Tibial nerve (tissue), 4 donors: ENCODE measurements around the gene SYCP2L. TPM values are rescaled to one million over a fixed set of nuclear protein-coding genes. Genes with fewer than 3 reads are reported as not detected.

Experiments used
- DNase-seq, 2 donors: peaks; one replicate each; pipeline ENCODE4 v3.0.0-alpha.2; 2019; ENCODE audit warnings: low spot score in 2 of 2
- H3K27ac ChIP-seq, 4 donors: fragments of 200-600 bp; sonication (generic) in 3 of 4; one replicate each; pipeline ENCODE4 v1.5.1; 2017 to 2019; ENCODE audit warnings: mild to moderate bottlenecking in 1 of 4
- H3K27me3 ChIP-seq, 2 donors: fragments of 200-600 bp; sonication (generic) in 1 of 2; one replicate each; pipeline versions ENCODE4 v1.5.1 to v1.6.0; 2017 to 2019
- H3K36me3 ChIP-seq, 3 donors: fragments of 200-600 bp; sonication (generic); one replicate each; pipeline ENCODE4 v1.5.1; 2018 to 2019
- H3K4me1 ChIP-seq, 4 donors: fragments of 200-600 bp; sonication (generic) in 3 of 4; one replicate each; pipeline ENCODE4 v1.5.1; 2017 to 2019
- H3K4me3 ChIP-seq, 4 donors: fragments of 200-600 bp; sonication (generic) in 3 of 4; one replicate each; pipeline ENCODE4 v1.5.1; 2017 to 2019; ENCODE audit warnings: mild to moderate bottlenecking in 1 of 4, moderate library complexity in 1 of 4
- H3K9me3 ChIP-seq, 4 donors: fragments of 200-600 bp; sonication (generic) in 3 of 4; one replicate each; pipeline ENCODE4 v1.5.1; 2017 to 2019
- CTCF ChIP-seq, 5 experiments: fragments of 200-600 bp in 3 of 5; fragments of 450-650 bp in 2 of 5; sonication (generic) in 3 of 5; IDR thresholded peaks; one replicate each; pipeline ENCODE4 v1.5.1; 2016 to 2019; ENCODE audit warnings: antibody characterized with exemption in 5 of 5, mild to moderate bottlenecking in 3 of 5, moderate library complexity in 2 of 5
- EP300 ChIP-seq, 2 donors: sonication (generic); formaldehyde crosslinking; IDR thresholded peaks; one replicate each; pipeline ENCODE4 v1.6.1; 2017; ENCODE audit warnings: antibody characterized with exemption in 2 of 2, mild to moderate bottlenecking in 1 of 2
- POLR2A ChIP-seq, 2 donors: fragments of 450-650 bp; IDR thresholded peaks; one replicate each; pipeline ENCODE4 v1.6.1; 2017; ENCODE audit warnings: antibody characterized with exemption in 2 of 2, mild to moderate bottlenecking in 2 of 2, moderate library complexity in 2 of 2
- WGBS, 2 donors: methylation state at CpG; one replicate each; pipeline ENCODE4 v1.1.5; 2018; 5-methylcytosine and 5-hydroxymethylcytosine counted together
- total RNA-seq, 4 donors: library from RNA; depleted of rRNA; stranded (reverse); fragments of >200 nt; gene quantifications; one replicate each; pipeline ENCODE4 v1.1.0, GENCODE V29; 2016

SYCP2L gene
- total RNA-seq, 4 donors from 2014 or later, result 2.0 to 3.9 (median 3.5) TPM

GRCh38 chr6:11009353-11009752 is 122.5 kb downstream of the SYCP2L start:
- no peak for DNase-seq
- Histone ChIP-seq H3K36me3 (no peaks in the 10 kb centered on the region), H3K9me3 (no peaks in the 10 kb centered on the region), H3K27ac (no peak overlapping the region), H3K27me3 (no peaks in the 10 kb centered on the region), H3K4me3 (no peak overlapping the region), H3K4me1 (peaks cover 0 to 4% (median 0%) of the 10 kb centered on the region in 4 donors)
- TF ChIP-seq POLR2A (IDR thresholded peaks at IDR 0.05), result no peak
- TF ChIP-seq CTCF (IDR thresholded peaks at IDR 0.05), result no peak
- no peak for TF ChIP-seq EP300 (IDR thresholded peaks at IDR 0.05)
- WGBS, 2 donors, result 65 to 68% methylated on average over 6 of the region's 6 CpGs

GRCh38 chr6:11011787-11012234 is 125.0 kb downstream of the SYCP2L start:
- H3K27ac ChIP-seq, result no peak overlapping the region
- H3K4me3 ChIP-seq, result no peak overlapping the region
- no peak for TF ChIP-seq POLR2A (IDR thresholded peaks at IDR 0.05)
- TF ChIP-seq CTCF (IDR thresholded peaks at IDR 0.05), result no peak
- no peak for TF ChIP-seq EP300 (IDR thresholded peaks at IDR 0.05)
- no peak for DNase-seq
- H3K4me1 ChIP-seq, result peaks cover 0 to 4% (median 0%) of the 10 kb centered on the region in 4 donors
- no peaks in the 10 kb centered on the region for H3K36me3 ChIP-seq
- 72 to 77% methylated on average over 8 of the region's 8 CpGs for WGBS, 2 donors
- no peaks in the 10 kb centered on the region for H3K27me3 ChIP-seq
- H3K9me3 ChIP-seq, result no peaks in the 10 kb centered on the region

- H3K4me3 ChIP-seq, result no peak overlapping the region
- TF ChIP-seq CTCF (IDR thresholded peaks at IDR 0.05) (no peak), EP300 (IDR thresholded peaks at IDR 0.05) (no peak), POLR2A (IDR thresholded peaks at IDR 0.05) (no peak)
- 55 to 63% methylated on average over 5 of the region's 5 CpGs for WGBS, 2 donors
- no peaks in the 10 kb centered on the region for H3K9me3 ChIP-seq
- peaks cover 0 to 4% (median 0%) of the 10 kb centered on the region in 4 donors for H3K4me1 ChIP-seq
- H3K27me3 ChIP-seq, result no peaks in the 10 kb centered on the region
- H3K27ac ChIP-seq, result no peak overlapping the region
- H3K36me3 ChIP-seq, result no peaks in the 10 kb centered on the region
- no peak for DNase-seq
Observed at GRCh38 chr6:11012295-11012754, 125.5 kb downstream of the SYCP2L start.

DNA sequence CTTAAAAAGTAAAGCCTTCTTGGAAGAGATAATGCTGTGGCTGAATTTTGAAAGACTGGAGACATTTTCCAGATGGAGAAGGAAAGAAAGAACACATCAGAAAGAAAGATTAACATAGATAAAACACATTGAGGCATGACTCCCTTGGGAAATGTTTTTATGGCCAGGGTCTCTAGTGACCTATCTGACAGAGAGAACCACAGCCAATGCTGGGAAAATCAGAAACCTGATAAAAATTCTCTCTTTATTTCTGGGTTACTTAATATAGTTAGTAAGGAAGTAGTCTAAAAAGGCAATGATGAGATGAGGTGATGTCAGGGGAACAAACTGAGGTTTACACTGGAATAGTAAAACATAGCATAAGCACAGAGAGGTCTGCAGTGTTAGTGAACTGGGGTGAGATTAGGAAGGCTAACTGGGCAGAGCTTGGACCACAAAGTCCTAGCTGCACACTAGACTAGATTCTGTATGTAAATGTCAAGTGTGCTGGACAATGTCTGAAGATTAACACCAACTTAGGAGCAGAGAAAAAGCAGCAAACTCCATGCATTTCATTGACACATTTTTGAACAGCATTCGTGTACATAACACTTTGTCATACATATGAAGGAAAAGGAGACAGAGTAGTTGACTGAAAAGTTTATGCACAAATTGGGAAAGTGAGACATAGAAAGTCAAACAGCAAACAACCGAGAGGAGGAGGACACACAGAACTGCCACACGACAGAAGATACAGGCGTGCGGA is 126.3 kb downstream of the SYCP2L start:
- 91 to 92% methylated on average over 5 of the region's 5 CpGs for WGBS, 2 donors
- TF ChIP-seq EP300 (IDR thresholded peaks at IDR 0.05) (no peak), POLR2A (IDR thresholded peaks at IDR 0.05) (no peak), CTCF (IDR thresholded peaks at IDR 0.05) (no peak)
- Histone ChIP-seq H3K27me3 (no peaks in the 10 kb centered on the region), H3K27ac (no peak overlapping the region), H3K4me3 (no peak overlapping the region), H3K36me3 (no peaks in the 10 kb centered on the region), H3K4me1 (peaks cover 0 to 4% (median 0%) of the 10 kb centered on the region in 4 donors), H3K9me3 (no peaks in the 10 kb centered on the region)
- no peak for DNase-seq

DNA sequence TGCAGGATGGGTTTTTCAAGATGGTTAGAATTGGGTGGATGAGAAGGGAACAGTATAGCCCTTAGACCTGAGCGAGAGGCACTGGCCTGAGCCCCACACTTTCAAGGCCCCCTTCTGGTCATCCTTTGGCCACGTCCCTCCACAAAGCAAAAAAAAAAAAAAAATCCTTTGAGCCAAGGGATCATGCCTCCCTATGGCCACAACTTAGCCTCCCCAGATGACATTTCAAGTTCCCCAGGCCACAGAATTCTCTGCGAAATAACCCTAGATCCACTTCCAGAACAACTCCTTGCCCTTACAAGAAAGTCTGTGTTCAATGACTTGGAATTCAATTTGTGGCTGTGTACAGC is 126.8 kb downstream of the SYCP2L start:
- H3K27me3 ChIP-seq, result no peaks in the 10 kb centered on the region
- no peak for DNase-seq
- H3K4me1 ChIP-seq, result peaks cover 0 to 4% (median 0%) of the 10 kb centered on the region in 4 donors
- no peak overlapping the region for H3K27ac ChIP-seq
- H3K36me3 ChIP-seq, result no peaks in the 10 kb centered on the region
- TF ChIP-seq POLR2A (IDR thresholded peaks at IDR 0.05), result no peak
- TF ChIP-seq CTCF (IDR thresholded peaks at IDR 0.05), result no peak
- no peak for TF ChIP-seq EP300 (IDR thresholded peaks at IDR 0.05)
- 84 to 97% methylated on average over 3 of the region's 3 CpGs for WGBS, 2 donors
- H3K4me3 ChIP-seq, result no peak overlapping the region
- H3K9me3 ChIP-seq, result no peaks in the 10 kb centered on the region
